ENCODE results near the gene WDFY2.

DNA sequence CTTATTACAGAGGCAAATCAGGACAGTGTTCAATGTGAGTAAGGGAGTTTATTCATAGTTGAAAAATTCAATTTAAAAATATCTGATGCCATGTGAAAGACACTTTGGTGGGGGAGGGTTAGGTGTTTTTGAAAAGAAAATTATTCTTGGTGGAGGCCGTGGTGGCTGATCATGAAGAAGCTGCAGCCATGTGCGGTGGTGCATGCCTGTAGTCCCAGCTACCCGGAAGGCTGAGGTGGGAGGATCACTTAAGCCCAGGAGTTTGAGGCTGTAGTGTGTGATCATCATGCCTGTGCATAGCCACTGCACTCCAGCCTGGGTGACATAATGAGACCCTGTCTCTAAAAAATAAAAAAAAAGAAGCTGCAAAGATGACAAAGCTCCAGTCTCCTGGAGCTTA is 28.6 kb downstream of the WDFY2 start:
- TF ChIP-seq, protein P1, sequence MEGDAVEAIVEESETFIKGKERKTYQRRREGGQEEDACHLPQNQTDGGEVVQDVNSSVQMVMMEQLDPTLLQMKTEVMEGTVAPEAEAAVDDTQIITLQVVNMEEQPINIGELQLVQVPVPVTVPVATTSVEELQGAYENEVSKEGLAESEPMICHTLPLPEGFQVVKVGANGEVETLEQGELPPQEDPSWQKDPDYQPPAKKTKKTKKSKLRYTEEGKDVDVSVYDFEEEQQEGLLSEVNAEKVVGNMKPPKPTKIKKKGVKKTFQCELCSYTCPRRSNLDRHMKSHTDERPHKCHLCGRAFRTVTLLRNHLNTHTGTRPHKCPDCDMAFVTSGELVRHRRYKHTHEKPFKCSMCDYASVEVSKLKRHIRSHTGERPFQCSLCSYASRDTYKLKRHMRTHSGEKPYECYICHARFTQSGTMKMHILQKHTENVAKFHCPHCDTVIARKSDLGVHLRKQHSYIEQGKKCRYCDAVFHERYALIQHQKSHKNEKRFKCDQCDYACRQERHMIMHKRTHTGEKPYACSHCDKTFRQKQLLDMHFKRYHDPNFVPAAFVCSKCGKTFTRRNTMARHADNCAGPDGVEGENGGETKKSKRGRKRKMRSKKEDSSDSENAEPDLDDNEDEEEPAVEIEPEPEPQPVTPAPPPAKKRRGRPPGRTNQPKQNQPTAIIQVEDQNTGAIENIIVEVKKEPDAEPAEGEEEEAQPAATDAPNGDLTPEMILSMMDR (IDR thresholded peaks at IDR 0.05), result no peak
- TF ChIP-seq POLR2A (IDR thresholded peaks at IDR 0.05), result no peak
